Mesothelial cell of epicardium (in vitro differentiated cells): ENCODE data around the gene UBE2D4. TPM values are rescaled to one million over a fixed set of nuclear protein-coding genes. Genes with fewer than 3 reads are reported as not detected.

Experiments
- DNase-seq, 2 experiments: peaks; one replicate each; pipeline ENCODE4 v3.0.0; 2021; ENCODE audit warnings: low spot score in 2 of 2; ENCODE audit not compliant: unreplicated experiment in 2 of 2
- H3K27ac Mint-ChIP-seq: 2 replicates; pipeline ENCODE4 v1.8.0; 2021; ENCODE audit warnings: mixed read lengths
- H3K27me3 Mint-ChIP-seq: 2 replicates; pipeline ENCODE4 v1.8.0; 2021; ENCODE audit warnings: low read depth, mixed read lengths
- H3K36me3 Mint-ChIP-seq: 2 replicates; pipeline ENCODE4 v1.8.0; 2021; ENCODE audit warnings: mixed read lengths
- H3K4me1 Mint-ChIP-seq: 2 replicates; pipeline ENCODE4 v1.8.0; 2021; ENCODE audit warnings: mixed read lengths
- H3K4me3 Mint-ChIP-seq: 2 replicates; pipeline ENCODE4 v1.8.0; 2021; ENCODE audit warnings: mild to moderate bottlenecking, moderate library complexity, mixed read lengths
- H3K9me3 Mint-ChIP-seq: 2 replicates; pipeline ENCODE4 v1.8.0; 2021; ENCODE audit warnings: mixed read lengths
- total RNA-seq: library from RNA; stranded (reverse); gene quantifications from 3 replicates; pipeline ENCODE4 v1.2.1, GENCODE V29; 2021
- TF ChIP-seq, protein P1 (sequence below): fragments of 200-600 bp; sonication (generic); IDR thresholded peaks from one replicate; pipeline ENCODE4 v1.5.0; 2021; ENCODE audit warnings: antibody characterized with exemption; ENCODE audit not compliant: unreplicated experiment

UBE2D4 gene
- total RNA-seq, 1 donor from 2014 or later: 10.1 TPM

DNA sequence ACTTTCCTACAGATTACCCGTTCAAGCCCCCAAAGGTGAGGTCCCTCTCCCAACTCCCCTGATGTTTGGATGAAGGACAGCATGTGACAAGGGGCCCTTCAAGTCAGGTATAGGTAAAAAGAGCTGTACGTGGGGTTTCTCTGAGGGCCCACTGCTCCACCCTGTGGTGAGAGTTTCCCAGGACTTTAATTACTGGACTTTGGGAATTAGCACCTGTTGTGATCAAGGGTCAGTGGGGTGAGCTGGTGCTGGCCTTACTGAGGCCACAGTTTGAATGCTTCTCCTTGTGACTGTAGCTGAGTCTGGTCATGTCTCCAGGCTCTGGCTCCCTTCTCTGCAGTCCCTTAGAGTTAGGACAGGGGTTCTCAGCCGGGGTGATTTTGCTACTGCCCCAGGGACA, 16.8 kb downstream of the UBE2D4 start:
- DNase-seq: no peak
- H3K27ac Mint-ChIP-seq: no peak overlapping the region
- TF ChIP-seq, protein P1, sequence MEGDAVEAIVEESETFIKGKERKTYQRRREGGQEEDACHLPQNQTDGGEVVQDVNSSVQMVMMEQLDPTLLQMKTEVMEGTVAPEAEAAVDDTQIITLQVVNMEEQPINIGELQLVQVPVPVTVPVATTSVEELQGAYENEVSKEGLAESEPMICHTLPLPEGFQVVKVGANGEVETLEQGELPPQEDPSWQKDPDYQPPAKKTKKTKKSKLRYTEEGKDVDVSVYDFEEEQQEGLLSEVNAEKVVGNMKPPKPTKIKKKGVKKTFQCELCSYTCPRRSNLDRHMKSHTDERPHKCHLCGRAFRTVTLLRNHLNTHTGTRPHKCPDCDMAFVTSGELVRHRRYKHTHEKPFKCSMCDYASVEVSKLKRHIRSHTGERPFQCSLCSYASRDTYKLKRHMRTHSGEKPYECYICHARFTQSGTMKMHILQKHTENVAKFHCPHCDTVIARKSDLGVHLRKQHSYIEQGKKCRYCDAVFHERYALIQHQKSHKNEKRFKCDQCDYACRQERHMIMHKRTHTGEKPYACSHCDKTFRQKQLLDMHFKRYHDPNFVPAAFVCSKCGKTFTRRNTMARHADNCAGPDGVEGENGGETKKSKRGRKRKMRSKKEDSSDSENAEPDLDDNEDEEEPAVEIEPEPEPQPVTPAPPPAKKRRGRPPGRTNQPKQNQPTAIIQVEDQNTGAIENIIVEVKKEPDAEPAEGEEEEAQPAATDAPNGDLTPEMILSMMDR: no peak
- no peaks in the 10 kb centered on the region for H3K27me3 Mint-ChIP-seq
- H3K4me3 Mint-ChIP-seq: no peak overlapping the region
- no peaks in the 10 kb centered on the region for H3K9me3 Mint-ChIP-seq
- H3K4me1 Mint-ChIP-seq: no peaks in the 10 kb centered on the region
- peaks cover 9% of the 10 kb centered on the region for H3K36me3 Mint-ChIP-seq

GRCh38 chr7:43943417-43944187, 17.4 kb downstream of the UBE2D4 start:
- Mint-ChIP-seq H3K27ac (no peak overlapping the region), H3K4me3 (no peak overlapping the region), H3K9me3 (no peaks in the 10 kb centered on the region), H3K36me3 (peaks cover 11% of the 10 kb centered on the region), H3K27me3 (no peaks in the 10 kb centered on the region), H3K4me1 (no peaks in the 10 kb centered on the region)
- no peak for DNase-seq
- TF ChIP-seq, protein P1: no peak

DNA sequence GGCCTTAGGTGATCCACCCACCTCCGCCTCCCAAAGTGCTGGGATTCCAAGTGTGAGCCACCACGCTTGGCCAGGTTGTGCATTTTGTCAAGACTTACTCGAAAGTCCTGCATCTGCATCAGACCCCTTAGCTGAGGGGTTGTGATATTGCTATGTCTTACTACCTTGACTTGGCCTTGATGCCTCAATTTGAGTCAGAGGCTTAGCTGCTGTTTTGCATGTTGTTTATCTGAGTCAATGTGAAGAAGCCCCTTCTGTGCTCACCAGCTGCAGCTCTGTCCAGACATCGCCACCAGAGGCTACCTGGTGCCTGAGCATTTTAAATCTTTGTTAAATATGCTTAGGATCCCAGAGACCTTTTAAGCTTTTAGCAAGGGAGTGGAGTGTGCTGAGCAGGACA, 18.1 kb downstream of the UBE2D4 start:
- Mint-ChIP-seq H3K27me3 (no peaks in the 10 kb centered on the region), H3K4me1 (no peaks in the 10 kb centered on the region), H3K4me3 (no peak overlapping the region), H3K9me3 (no peaks in the 10 kb centered on the region), H3K36me3 (peaks cover 11% of the 10 kb centered on the region), H3K27ac (no peak overlapping the region)
- DNase-seq: no peak
- TF ChIP-seq, protein P1: no peak

DNA sequence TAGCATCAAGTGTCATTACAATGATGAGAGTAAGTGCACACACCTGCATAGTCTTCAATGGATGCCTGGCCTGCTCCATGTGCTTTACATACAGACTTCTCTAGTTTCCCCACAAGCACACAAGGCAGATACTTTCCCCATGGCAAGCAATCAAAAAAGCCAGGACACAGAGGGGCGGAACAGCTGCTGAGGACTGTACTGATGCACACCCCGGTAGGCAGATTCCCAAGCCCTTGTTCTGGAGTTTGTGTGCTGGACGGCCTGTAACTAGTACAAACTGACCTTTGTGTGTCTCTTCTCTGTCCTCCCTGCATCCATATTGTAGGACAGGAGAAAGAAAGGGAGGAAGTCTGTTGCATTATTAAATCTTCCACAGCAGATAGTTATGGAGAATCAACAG, 25.8 kb downstream of the UBE2D4 start:
- DNase-seq: no peak
- Mint-ChIP-seq H3K4me3 (no peak overlapping the region), H3K36me3 (peaks cover 15% of the 10 kb centered on the region), H3K9me3 (no peaks in the 10 kb centered on the region), H3K27ac (no peak overlapping the region), H3K4me1 (no peaks in the 10 kb centered on the region), H3K27me3 (no peaks in the 10 kb centered on the region)
- TF ChIP-seq, protein P1: no peak

DNA sequence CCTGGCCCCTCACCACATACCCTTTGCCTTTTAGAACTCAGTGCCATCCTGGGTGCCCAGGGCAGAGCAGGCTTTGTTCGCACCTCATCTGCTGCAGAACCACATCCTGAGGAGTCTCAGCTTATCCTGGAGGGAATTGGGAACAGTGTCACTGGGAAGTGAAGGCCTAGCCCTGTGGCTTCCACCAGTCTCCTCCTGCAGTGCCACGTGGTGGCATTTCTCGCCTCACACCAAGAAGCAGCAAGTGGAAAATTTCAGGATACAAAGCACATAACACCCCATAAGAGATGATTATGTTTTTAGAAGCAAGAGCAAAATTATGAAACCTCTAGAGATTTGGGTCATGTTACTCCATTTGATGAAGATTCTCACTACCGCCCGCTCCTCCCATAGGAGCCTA, 26.8 kb downstream of the UBE2D4 start:
- TF ChIP-seq, protein P1: no peak
- Mint-ChIP-seq H3K4me1 (no peaks in the 10 kb centered on the region), H3K27ac (no peak overlapping the region), H3K9me3 (no peaks in the 10 kb centered on the region), H3K36me3 (peaks cover 9% of the 10 kb centered on the region), H3K27me3 (no peaks in the 10 kb centered on the region), H3K4me3 (no peak overlapping the region)
- DNase-seq: no peak
